Breast epithelium (tissue), 3 donors: ENCODE data around the gene TMEM238L.

Experiments used
- POLR2A ChIP-seq: fragments of 450-650 bp; IDR thresholded peaks from one replicate; pipeline ENCODE4 v1.6.1; 2016; ENCODE audit warnings: antibody characterized with exemption, mild to moderate bottlenecking, moderate library complexity
- TF ChIP-seq, protein P1 (sequence below), 3 donors: fragments of 450-650 bp; IDR thresholded peaks; one replicate each; pipeline ENCODE4 v1.5.1; 2016 to 2017; ENCODE audit warnings: antibody characterized with exemption in 3 of 3, mild to moderate bottlenecking in 3 of 3, moderate library complexity in 3 of 3

DNA sequence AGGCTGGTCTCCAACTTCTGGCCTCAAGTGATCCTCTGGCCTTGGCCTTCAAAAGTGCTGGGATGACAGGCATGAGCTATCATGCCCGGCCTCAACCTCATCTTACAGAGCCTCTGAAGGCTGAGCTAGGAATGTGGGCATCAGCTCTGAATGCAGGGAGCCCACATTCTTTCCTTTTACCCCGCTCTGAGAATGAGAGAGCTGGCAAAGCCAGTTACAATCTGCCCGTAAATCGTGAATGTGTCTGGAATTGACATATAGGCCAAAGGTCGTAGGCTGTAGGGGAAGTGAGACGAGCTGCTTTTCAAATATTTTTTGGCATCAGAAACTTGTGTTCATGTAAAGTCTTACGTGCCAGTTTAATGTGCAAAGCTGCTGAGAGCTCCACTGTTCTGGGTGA, 4.5 kb downstream of the TMEM238L start:
- TF ChIP-seq, protein P1, sequence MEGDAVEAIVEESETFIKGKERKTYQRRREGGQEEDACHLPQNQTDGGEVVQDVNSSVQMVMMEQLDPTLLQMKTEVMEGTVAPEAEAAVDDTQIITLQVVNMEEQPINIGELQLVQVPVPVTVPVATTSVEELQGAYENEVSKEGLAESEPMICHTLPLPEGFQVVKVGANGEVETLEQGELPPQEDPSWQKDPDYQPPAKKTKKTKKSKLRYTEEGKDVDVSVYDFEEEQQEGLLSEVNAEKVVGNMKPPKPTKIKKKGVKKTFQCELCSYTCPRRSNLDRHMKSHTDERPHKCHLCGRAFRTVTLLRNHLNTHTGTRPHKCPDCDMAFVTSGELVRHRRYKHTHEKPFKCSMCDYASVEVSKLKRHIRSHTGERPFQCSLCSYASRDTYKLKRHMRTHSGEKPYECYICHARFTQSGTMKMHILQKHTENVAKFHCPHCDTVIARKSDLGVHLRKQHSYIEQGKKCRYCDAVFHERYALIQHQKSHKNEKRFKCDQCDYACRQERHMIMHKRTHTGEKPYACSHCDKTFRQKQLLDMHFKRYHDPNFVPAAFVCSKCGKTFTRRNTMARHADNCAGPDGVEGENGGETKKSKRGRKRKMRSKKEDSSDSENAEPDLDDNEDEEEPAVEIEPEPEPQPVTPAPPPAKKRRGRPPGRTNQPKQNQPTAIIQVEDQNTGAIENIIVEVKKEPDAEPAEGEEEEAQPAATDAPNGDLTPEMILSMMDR (IDR thresholded peaks at IDR 0.05): no peak
- no peak for TF ChIP-seq POLR2A
